ENCODE results near the gene TTC13. TPM values are rescaled to one million over a fixed set of nuclear protein-coding genes. Genes with fewer than 3 reads are reported as not detected.

TTC13 gene, protein sequence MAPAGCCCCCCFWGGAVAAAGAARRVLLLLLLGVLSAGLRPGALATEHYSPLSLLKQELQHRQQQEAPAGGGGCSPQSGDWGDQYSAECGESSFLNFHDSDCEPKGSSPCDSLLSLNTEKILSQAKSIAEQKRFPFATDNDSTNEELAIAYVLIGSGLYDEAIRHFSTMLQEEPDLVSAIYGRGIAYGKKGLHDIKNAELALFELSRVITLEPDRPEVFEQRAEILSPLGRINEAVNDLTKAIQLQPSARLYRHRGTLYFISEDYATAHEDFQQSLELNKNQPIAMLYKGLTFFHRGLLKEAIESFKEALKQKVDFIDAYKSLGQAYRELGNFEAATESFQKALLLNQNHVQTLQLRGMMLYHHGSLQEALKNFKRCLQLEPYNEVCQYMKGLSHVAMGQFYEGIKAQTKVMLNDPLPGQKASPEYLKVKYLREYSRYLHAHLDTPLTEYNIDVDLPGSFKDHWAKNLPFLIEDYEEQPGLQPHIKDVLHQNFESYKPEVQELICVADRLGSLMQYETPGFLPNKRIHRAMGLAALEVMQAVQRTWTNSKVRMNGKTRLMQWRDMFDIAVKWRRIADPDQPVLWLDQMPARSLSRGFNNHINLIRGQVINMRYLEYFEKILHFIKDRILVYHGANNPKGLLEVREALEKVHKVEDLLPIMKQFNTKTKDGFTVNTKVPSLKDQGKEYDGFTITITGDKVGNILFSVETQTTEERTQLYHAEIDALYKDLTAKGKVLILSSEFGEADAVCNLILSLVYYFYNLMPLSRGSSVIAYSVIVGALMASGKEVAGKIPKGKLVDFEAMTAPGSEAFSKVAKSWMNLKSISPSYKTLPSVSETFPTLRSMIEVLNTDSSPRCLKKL
- total RNA-seq (2022; extraction: Qiagen RNA extraction; ENCODE audit: low read depth), result 8.0 to 12.1 TPM (median 10.5 TPM) in 5 replicates

DNA sequence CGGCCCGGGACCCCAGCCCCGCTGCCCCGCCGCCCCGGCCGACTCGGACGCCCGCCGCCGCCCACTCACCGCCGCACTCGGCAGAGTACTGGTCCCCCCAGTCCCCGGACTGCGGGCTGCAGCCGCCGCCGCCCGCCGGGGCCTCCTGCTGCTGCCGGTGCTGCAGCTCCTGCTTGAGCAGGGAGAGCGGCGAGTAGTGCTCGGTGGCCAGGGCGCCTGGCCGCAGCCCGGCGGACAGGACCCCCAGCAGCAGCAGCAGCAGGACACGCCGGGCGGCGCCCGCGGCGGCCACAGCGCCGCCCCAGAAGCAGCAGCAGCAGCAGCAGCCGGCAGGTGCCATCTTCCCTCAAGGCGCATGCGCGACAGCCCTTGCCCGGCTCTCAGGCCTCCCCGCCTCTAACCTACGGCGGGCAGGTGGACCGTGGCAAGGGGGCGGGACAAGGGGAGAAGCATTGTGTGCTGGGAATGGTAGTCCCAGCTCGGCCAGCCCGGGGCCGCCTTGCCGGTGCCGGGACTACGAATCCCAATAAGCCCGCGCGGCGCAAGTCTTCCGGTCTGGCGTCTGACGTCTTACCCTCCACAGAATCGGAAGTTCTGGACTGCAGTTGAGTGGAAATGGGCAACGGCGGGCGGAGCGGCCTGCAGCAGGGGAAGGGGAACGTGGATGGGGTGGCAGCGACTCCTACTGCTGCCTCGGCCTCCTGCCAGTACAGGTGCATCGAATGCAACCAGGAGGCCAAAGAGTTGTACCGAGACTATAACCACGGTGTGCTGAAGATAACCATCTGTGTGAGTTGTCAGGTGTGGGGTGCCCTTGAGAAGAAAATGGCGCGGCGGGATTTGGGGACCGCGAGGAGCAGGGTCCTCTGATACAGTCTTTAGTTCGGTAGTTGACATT lies at the start of gene TTC13, which contains the start of gene ARV1:
TTC13 (minus strand) TSS at position 371 of the 898 bp plus-strand sequence; CDS start at position 340, 31 bp downstream.
ARV1 (plus strand) TSS at position 604 of the 898 bp plus-strand sequence; CDS start at position 616, 12 bp downstream.

DNA sequence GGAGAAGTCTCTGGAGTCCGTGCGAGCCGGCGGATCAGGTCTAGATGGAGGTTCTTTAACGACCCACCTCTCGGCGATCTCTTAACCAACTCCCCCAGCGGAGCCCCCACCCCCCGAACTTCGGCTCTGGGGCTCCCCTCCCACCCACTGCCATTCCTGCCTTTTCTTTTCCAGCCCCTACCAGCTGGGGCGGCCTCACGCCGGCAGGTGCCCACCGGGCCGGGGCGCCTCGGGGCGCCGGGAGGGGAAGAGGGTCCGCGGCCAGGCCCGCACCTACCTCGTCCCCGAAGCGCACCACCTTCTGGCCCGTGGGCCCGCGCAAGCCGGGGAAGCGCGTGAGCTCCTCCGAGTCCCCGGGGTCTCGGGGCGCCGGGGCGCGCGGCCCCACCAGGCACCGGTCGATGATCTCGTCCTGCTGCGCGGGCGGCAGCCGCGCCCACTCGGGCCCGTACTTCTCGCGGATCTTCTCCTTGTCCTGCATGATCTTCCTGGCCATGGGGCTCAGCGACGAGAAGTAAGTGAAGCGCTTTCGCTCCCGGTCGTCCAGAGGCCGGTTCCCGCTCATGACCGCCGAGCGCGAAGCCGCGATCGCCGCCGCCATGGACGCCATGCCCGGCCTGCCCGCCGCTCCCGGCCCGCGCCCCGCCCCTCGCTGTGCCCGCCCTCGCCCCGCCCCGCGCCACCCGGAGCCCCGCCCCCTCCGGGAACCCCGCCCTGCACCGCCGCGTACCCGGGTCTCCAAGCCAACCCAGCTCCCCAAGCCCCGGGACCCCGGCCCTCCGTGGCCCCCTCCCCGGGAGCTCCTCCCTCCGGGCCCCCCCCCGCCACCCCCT lies 110.5 kb downstream of the TTC13 start, which contains the start of gene C1orf198:
C1orf198 (minus strand) TSS at position 619 of the 833 bp plus-strand sequence; CDS start at position 610, 9 bp downstream.

Other genes starting within 250 kb of the TTC13 start
- gene CAPN9, start 231.5 kb downstream of the TTC13 start, total RNA-seq (2022; extraction: Qiagen RNA extraction; ENCODE audit: low read depth), result not detected in 5 replicates
- gene C1orf198, start 110.3 kb downstream of the TTC13 start, total RNA-seq (2022; extraction: Qiagen RNA extraction; ENCODE audit: low read depth), result 14.8 to 19.6 TPM (median 17.2 TPM) in 5 replicates
- gene ARV1, start 233 bp upstream of the TTC13 start, total RNA-seq (2022; extraction: Qiagen RNA extraction; ENCODE audit: low read depth), result 24.0 to 25.9 TPM (median 25.3 TPM) in 5 replicates
- gene FAM89A, start 61.4 kb upstream of the TTC13 start, total RNA-seq (2022; extraction: Qiagen RNA extraction; ENCODE audit: low read depth), result 14.4 to 18.5 TPM (median 17.2 TPM) in 5 replicates
- gene TRIM67, start 183.2 kb upstream of the TTC13 start, total RNA-seq (2022; extraction: Qiagen RNA extraction; ENCODE audit: low read depth), result 0.16 to 0.28 TPM (median 0.21 TPM) in 5 replicates